C4-2B (cell line): Measurements from ENCODE around the gene MKLN1.

Experiments
- CTCF ChIP-seq: fragments of 450-650 bp; conservative IDR thresholded peaks from 2 replicates; pipeline ENCODE4 v1.5.1; 2017; ENCODE audit warnings: mild to moderate bottlenecking
- ZFX ChIP-seq: fragments of 450-650 bp; IDR thresholded peaks from 2 replicates; pipeline ENCODE4 v1.6.1; 2017

DNA sequence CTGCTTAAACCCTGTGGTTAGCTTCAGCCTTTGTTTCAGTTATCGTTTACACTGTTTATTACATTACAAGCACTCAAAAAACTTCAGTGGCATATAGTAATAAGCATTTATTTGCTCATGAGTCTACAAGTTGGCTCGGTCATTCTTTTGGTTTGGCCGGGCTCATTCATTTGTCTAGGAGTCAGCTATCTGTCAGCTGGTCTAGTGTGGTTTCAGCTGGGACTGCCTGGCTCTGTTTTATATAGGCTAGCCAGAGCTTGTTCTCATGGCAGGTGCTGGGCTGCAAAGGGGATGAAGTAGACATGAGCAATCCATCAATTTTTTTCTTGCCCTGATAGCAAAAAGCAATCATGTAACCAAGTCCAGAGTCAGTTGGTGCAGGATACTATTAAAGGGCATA is 103.6 kb downstream of the MKLN1 start:
- TF ChIP-seq CTCF = no peak
- no peak for TF ChIP-seq ZFX
